Muscle layer of duodenum (tissue), 2 donors: ENCODE data around the gene ATP8B3.

Experiments used
- H3K27ac ChIP-seq: one replicate; pipeline ENCODE4 v1.7.0; 2013; ENCODE audit warnings: mild to moderate bottlenecking, low read length
- H3K27me3 ChIP-seq: one replicate; pipeline ENCODE4 v1.7.0; 2013; ENCODE audit warnings: low read depth, mild to moderate bottlenecking, control low read depth, low read length
- H3K36me3 ChIP-seq, 2 donors: one replicate each; pipeline ENCODE4 v1.7.0; 2013; ENCODE audit warnings: low read length in 2 of 2, control low read depth in 1 of 2, mild to moderate bottlenecking in 1 of 2; ENCODE audit not compliant: insufficient read depth in 2 of 2, control insufficient read depth in 1 of 2
- H3K4me1 ChIP-seq, 2 donors: one replicate each; pipeline ENCODE4 v1.7.0; 2013; ENCODE audit warnings: low read length in 2 of 2, mild to moderate bottlenecking in 2 of 2, control low read depth in 1 of 2, moderate library complexity in 1 of 2; ENCODE audit not compliant: insufficient read depth in 2 of 2, control insufficient read depth in 1 of 2
- H3K4me3 ChIP-seq, 2 donors: one replicate each; pipeline ENCODE4 v1.7.0; 2013; ENCODE audit warnings: low read length in 2 of 2, low read depth in 1 of 2, mild to moderate bottlenecking in 1 of 2
- H3K9me3 ChIP-seq, 2 donors: one replicate each; pipeline ENCODE4 v1.7.0; 2013; ENCODE audit warnings: low read length in 2 of 2, control low read depth in 1 of 2, mild to moderate bottlenecking in 1 of 2; ENCODE audit not compliant: control insufficient read depth in 1 of 2
- donor health status: healthy.

The ATP8B3 gene

GRCh38 chr19:1770866-1771576, 41.1 kb downstream of the ATP8B3 start:
- Histone ChIP-seq H3K4me1 (peaks cover 0 to 7% of the 10 kb centered on the region in 2 donors), H3K4me3 (no peak overlapping the region), H3K36me3 (no peaks in the 10 kb centered on the region), H3K27ac (no peak overlapping the region), H3K27me3 (peaks cover 57% of the 10 kb centered on the region), H3K9me3 (peaks cover 12 to 21% of the 10 kb centered on the region in 2 donors)

- no peaks in the 10 kb centered on the region for H3K36me3 ChIP-seq
- no peak overlapping the region for H3K4me3 ChIP-seq
- H3K27me3 ChIP-seq = peaks cover 59% of the 10 kb centered on the region
- peaks cover 12 to 16% of the 10 kb centered on the region in 2 donors for H3K9me3 ChIP-seq
- H3K27ac ChIP-seq = no peak overlapping the region
- H3K4me1 ChIP-seq = peaks cover 0 to 7% of the 10 kb centered on the region in 2 donors
Observed at GRCh38 chr19:1769645-1769985, 42.5 kb downstream of the ATP8B3 start.

GRCh38 chr19:1768918-1769644, 43.0 kb downstream of the ATP8B3 start:
- Histone ChIP-seq H3K36me3 (no peaks in the 10 kb centered on the region), H3K27me3 (peaks cover 59% of the 10 kb centered on the region), H3K9me3 (peaks cover 12 to 16% of the 10 kb centered on the region in 2 donors), H3K27ac (no peak overlapping the region), H3K4me3 (no peak overlapping the region), H3K4me1 (peaks cover 0 to 7% of the 10 kb centered on the region in 2 donors)

DNA sequence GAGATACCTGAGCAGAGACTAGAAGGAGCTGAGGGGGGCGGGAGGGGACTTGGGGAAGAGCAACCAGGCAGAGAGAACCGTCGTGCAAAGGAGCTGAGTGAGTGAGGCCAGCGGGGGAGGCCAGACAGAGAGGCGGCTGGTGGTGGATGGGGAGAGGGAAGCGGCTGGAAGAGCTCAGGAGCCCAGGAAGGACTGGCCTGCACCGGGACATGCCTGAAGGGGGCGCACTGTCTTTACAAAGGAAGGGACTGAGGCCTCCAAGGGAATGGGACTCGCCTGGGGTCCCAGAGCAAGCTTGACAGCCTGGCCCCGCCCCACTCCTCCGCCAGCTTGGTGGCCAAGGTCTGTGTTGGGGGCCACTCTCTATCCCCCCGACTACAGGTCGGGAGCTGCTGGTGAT, 43.8 kb downstream of the ATP8B3 start:
- Histone ChIP-seq H3K4me3 (no peak overlapping the region), H3K4me1 (peaks cover 0 to 7% of the 10 kb centered on the region in 2 donors), H3K27ac (no peak overlapping the region), H3K36me3 (no peaks in the 10 kb centered on the region), H3K9me3 (peaks cover 12 to 16% of the 10 kb centered on the region in 2 donors), H3K27me3 (peaks cover 57% of the 10 kb centered on the region)

DNA sequence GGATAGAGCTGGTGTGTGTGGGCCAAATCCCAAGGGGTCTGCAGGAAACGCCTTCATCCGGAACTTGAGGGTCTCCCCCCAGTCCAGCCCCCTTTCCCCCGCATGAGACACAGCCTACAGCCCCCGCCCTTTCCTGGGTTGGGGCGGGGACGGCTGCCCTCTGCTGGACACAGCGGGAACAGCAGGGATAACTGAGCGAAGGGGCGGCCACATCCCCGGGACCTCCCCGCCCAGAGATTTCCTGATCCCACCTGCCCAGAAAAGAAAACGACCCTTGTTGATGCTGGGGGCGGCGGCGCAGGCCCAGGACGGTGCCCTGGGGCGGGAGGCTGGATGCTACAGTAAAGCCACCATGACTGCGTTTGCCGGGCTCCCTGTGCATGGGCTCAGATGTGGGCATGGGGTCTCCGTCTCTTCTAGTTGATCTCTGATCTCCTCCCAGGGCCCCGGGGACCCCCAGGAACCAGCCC, 44.6 kb downstream of the ATP8B3 start:
- peaks cover 0 to 7% of the 10 kb centered on the region in 2 donors for H3K4me1 ChIP-seq

GRCh38 chr19:1766800-1767352, 45.2 kb downstream of the ATP8B3 start:
- H3K27ac ChIP-seq = no peak overlapping the region
- peaks cover 0 to 7% of the 10 kb centered on the region in 2 donors for H3K4me1 ChIP-seq
- H3K4me3 ChIP-seq = no peak overlapping the region
- H3K36me3 ChIP-seq = no peaks in the 10 kb centered on the region
- peaks cover 56% of the 10 kb centered on the region for H3K27me3 ChIP-seq
- H3K9me3 ChIP-seq = peaks cover 12 to 16% of the 10 kb centered on the region in 2 donors

More for the DNA sequence above, 44.6 kb downstream of the ATP8B3 start:
- no peak overlapping the region for H3K27ac ChIP-seq
- H3K27me3 ChIP-seq = peaks cover 52% of the 10 kb centered on the region
- no peak overlapping the region for H3K4me3 ChIP-seq
- H3K9me3 ChIP-seq = peaks cover 12 to 16% of the 10 kb centered on the region in 2 donors
- no peaks in the 10 kb centered on the region for H3K36me3 ChIP-seq

DNA sequence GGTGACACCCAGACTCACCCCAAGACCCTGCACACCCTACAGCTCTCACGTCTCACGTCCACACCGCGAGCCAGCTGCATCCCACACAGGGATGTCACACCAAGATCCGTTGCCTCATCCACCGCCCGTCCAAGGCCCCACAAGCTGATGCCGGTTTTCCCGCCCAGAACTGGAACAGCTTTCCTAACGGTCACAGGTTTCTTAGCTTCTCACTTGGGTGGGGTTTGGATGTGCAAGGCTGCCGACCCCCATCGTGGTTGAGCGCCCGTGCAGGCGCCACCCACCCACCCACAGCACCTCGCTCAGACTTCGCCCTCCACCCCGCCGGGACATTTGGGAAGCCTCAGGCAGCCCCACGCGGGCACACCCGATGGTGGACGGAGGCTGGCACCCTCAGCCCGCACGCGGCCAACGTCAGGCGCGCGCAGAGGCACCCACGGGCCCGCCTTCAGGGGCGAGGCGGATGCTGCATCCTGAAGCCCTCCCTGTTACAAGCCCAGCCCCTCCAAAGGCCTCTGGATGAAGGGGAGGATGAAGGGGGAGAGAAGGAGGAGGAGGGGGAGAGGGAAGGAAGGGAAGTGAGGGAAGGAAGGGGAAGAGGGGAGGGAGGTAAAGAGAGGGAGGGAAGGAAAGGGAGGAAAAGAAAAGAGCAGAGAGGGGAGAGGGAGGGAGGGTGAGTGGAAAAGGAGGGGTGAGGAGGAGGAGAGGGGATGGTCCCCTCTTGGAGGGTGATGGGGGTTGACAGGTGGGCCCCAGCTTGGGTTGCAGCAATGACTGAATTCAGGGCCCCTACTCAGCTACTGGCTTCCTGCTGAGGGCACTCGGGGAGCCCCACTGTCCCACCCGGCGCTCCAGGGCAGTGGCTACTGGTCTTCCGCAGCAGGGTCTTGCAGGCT, 45.9 kb downstream of the ATP8B3 start:
- Histone ChIP-seq H3K4me3 (no peak overlapping the region), H3K27ac (no peak overlapping the region), H3K27me3 (peaks cover 62% of the 10 kb centered on the region), H3K36me3 (no peaks in the 10 kb centered on the region), H3K4me1 (peaks cover 0 to 7% of the 10 kb centered on the region in 2 donors), H3K9me3 (peaks cover 8 to 12% of the 10 kb centered on the region in 2 donors)

DNA sequence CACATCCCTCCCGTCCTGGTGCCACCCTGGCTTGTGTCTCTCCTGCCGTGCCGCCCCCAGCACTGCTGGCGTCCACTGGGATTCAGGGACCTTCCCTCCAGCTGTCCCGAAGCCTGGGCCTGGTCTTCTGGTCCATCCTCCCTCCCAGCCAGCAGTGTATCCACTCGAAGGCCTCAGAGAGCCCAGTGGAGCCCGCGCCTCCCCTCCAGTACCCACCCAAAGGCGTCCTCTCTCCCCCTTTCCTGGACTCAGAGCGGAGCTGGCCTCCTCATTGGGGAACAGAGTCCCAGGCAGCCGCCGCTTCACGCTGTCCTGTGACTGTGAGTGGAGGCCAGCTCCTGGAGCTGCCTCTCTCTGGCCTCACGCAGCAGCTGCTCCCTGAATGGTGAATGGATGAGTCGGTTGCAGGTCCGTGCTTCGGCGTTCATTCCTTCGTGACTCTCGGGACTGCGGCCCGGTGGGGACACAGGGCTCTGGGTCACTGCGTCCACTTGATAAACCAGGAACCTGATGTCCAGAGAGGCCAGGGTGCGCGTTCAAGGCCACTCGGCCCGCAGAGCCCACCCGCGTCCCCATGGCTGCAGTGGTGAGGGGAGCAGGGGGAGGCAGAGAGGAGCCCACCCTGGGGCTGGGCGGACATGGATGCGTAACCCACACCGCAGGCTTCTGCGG, 46.7 kb downstream of the ATP8B3 start:
- Histone ChIP-seq H3K27ac (no peak overlapping the region), H3K9me3 (peaks cover under 1 to 4% of the 10 kb centered on the region in 2 donors), H3K27me3 (peaks cover 62% of the 10 kb centered on the region), H3K4me1 (peaks cover 0 to 7% of the 10 kb centered on the region in 2 donors), H3K36me3 (no peaks in the 10 kb centered on the region), H3K4me3 (no peak overlapping the region)

GRCh38 chr19:1764729-1765128, 47.3 kb downstream of the ATP8B3 start:
- H3K27me3 ChIP-seq = peaks cover 67% of the 10 kb centered on the region

More at GRCh38 chr19:1764729-1765128, 47.3 kb downstream of the ATP8B3 start:
- H3K4me3 ChIP-seq = no peak overlapping the region
- no peaks in the 10 kb centered on the region for H3K36me3 ChIP-seq
- no peaks in the 10 kb centered on the region for H3K9me3 ChIP-seq
- H3K4me1 ChIP-seq = peaks cover 0 to 7% of the 10 kb centered on the region in 2 donors
- no peak overlapping the region for H3K27ac ChIP-seq
